Epithelial cell of proximal tubule (primary cell): ENCODE results near the gene PAK3. TPM values are rescaled to one million over a fixed set of nuclear protein-coding genes. Genes with fewer than 3 reads are reported as not detected.

ENCODE experiments used
- DNase-seq: peaks from one replicate; pipeline ENCODE4 v3.0.0-alpha.2; 2011; ENCODE audit warnings: low read depth
- H3K4me3 ChIP-seq: 2 replicates; pipeline ENCODE4 v1.5.1; 2011; ENCODE audit warnings: low read depth, mild to moderate bottlenecking, low read length
- CTCF ChIP-seq: conservative IDR thresholded peaks from 2 replicates; pipeline ENCODE4 v1.5.1; 2012; ENCODE audit warnings: low read depth, mild to moderate bottlenecking, low read length
- total RNA-seq: library from RNA; depleted of rRNA; stranded (reverse); fragments of >200 nt; gene quantifications from 2 replicates; pipeline ENCODE4 v1.2.3, GENCODE V29; 2015

Gene PAK3
- total RNA-seq, 1 donor from 2014 or later, result 4.5 TPM

- no peak for DNase-seq
- TF ChIP-seq CTCF, result no peak
- H3K4me3 ChIP-seq, result no peak overlapping the region
These were observed 7.4 kb upstream of the PAK3 start for GRCh38 chrX:111088628-111089027.

- no peak for DNase-seq
- no peak overlapping the region for H3K4me3 ChIP-seq
- no peak for TF ChIP-seq CTCF
These were observed 5.5 kb upstream of the PAK3 start for GRCh38 chrX:111090458-111090857.

- H3K4me3 ChIP-seq, result no peak overlapping the region
- DNase-seq, result no peak
- peak; percentile 71 for TF ChIP-seq CTCF
These were observed 2.9 kb downstream of the PAK3 start for GRCh38 chrX:111098874-111099273.

GRCh38 chrX:111100191-111100590, 4.2 kb downstream of the PAK3 start:
- TF ChIP-seq CTCF, result peak; percentile 58
- no peak overlapping the region for H3K4me3 ChIP-seq
- DNase-seq, result no peak

GRCh38 chrX:111101580-111101979, 5.6 kb downstream of the PAK3 start:
- TF ChIP-seq CTCF, result no peak
- H3K4me3 ChIP-seq, result no peak overlapping the region
- DNase-seq, result no peak

- no peak overlapping the region for H3K4me3 ChIP-seq
- TF ChIP-seq CTCF, result no peak
- no peak for DNase-seq
These were observed 6.6 kb downstream of the PAK3 start for GRCh38 chrX:111102636-111103035.

- no peak for DNase-seq
These were observed 7.3 kb downstream of the PAK3 start for GRCh38 chrX:111103246-111103645.

More at GRCh38 chrX:111103246-111103645, 7.3 kb downstream of the PAK3 start:
- no peak for TF ChIP-seq CTCF
- no peak overlapping the region for H3K4me3 ChIP-seq
